HG03571 (cell line): ENCODE data around the gene MTA1.

Experiments
- ATAC-seq: cut with Tn5 transposase; IDR thresholded peaks from one replicate; pipeline ENCODE4 v1.9.1; 2021; ENCODE audit not compliant: unreplicated experiment

Gene MTA1

DNA sequence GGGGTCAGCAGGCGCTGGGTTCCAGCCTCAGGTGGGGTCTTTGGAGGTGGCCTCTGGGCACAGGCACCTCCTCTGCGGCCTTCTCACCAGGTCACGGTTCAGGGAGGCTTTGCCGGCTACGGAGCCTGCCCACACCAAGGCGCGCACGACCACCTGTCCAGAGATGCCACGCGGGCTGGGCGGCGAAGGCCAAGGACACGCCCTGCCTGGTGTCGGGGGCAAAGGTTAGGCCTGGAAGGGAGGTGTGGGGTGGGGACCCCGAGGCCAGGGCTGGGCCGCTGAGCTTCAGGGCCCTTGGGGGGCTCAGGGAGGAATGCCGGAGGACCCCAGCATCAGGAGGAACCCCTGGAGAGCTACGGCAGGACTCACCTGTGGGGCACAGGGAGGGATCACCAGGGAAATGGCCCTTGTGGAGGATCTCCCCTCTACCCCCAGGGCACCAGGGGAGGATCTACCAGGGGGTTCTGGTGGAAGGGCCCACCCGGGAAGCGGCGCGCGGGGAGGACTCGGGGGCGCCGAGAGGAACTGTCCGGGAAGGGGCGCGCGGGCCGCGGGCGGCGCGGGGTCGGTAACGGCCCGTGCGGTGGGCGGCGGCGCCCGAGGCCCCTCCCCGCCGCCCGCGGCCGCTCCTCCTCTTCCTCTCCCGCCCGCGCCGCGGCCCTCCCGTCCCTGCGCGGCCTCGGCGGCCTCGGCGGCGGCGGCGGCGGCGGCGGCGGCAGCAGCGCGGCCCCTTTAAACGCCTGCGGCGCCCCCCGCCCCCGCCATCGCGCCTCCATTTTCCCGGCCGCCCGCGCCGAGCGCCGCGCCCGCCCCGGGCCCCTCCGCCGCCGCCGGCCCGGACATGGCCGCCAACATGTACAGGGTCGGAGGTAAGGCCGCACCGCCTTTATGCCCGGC, at the start of gene MTA1:
Gene MTA1 (plus strand): TSS at position 633 of the 897 bp plus-strand sequence. CDS start 209 bp downstream, at position 842.
- ATAC-seq: no peak

DNA sequence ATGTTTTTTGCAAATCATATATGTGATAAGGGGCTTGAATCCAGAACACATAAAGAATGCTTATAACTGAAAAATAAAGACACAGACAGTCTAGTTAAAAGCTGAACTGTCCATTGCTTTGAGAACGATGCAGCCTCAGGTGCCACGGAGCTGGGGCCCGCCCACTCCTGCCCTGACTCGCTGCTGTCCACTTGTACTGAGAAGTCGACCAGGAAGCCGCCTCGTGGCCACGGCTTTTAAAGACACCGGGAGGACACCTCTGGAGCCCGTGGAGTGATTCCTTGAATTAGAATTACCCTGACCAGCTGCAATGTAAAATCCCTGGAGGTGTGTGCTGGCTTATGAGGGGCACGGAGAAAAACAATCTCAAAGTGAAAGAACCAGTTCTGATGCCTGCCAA, 45.2 kb upstream of the MTA1 start:
- ATAC-seq: no peak

DNA sequence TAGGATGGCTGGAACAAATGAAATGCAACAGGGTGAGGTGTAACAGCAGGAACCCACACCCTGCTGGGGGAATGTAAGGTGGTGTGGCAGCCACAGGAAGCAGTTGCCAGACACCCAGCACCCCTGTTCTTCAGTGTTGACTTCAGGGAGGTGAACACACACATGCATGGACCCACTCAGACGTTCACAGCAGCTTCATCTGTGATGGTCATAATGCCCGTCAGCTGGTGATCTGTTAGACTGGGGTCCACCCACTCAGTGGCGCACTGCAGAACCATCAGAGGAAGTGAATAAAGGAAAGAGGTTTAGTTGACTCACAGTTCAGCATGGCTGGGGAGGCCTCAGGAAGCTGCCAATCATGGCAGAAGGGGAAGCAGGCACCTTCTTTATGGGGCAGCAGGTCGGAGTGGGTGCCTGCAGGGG, 44.0 kb upstream of the MTA1 start:
- ATAC-seq: no peak

DNA sequence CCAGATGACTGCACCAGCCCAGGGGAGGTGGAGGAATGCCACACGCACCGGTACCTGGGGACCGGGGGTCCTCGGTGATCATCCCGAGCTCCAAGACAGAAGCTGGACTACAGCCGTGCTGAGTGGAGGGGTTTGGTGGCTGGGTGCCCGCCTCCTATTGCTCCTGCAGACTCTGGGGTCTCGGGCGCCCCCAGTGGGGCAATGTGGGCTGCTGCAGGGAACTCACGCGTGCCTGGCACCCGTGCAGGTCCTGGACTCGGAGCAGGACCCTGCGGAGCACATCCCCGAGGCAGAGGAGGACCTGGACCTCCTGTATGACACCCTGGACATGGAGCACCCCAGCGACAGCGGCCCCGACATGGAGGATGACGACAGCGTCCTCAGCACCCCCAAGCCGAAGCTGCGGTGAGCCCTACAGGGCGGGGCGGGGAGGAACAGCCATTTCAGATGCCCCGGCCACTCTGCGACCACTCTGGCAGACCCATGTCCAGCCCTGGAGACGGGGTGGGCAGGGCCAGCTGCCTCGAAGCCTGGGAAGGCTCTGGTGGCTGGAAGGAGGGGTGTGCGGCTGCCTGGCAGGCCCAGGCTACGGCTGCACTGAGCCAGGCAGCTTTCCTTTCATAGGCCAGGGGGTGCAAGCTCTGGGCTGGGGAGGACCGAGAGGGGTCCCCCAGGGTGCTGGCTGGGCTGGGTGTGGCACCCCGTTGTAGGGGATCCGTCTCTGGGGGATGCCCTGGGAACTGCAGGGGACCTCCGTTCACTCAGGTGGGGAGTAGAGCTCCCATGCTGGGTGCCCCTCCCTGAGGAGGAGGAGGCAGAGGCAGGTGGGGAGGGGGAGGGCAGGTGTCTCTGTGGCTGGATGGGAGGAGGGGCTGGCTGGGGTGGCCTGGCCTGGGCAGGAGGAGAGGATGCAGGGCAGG, 42.8 kb upstream of the MTA1 start:
- ATAC-seq: no peak

DNA sequence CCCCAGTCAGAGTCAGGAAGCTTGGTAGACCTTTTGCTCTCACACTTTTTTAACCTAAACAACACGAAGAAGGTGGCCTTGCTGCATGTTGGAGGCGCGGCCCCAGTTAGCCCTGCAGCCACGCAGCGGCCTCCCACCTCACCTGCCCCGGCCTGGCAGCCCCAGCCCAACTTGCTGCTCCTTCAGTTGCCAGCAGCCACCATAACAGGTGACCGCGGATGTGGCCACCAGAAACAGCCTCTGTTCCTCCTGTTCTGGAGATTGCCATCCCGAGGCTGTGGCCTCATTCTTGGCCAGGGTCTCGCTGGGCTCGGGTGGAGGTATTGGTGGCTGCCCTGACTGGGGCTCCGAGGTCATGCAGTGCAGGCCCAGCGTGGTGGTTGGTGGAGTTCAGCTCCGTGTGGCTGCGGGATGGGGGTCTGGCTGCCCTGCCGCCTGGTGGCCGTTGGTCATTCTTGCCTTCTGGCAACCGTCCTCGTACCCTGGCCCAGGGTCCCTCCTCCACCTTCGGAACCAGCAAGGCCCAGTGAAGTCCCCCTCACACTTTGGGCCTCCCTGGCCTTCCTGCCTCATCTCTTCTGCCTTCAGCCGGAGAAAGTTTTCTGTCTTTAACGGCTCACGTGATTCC, 42.0 kb upstream of the MTA1 start:
- ATAC-seq: no peak

DNA sequence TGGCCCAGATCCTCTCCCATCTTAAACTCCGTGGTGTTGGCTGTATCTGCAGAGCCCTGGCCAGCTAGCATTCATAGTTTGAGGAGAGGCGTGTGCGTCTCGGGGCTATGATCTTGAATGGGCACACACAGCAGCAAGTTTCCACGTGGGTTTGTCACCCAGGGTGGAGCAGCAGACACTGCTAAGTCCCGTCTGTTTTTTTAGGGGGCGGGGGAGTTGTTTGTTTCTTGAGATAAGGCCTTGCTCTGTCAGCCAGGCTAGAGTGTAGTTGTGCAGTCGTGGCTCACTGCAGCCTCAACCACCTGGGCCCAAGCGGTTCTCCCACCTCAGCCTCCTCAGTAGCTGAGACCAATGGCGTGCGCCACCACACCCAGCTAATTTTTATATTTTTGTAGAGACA, 41.4 kb upstream of the MTA1 start:
- ATAC-seq: no peak

DNA sequence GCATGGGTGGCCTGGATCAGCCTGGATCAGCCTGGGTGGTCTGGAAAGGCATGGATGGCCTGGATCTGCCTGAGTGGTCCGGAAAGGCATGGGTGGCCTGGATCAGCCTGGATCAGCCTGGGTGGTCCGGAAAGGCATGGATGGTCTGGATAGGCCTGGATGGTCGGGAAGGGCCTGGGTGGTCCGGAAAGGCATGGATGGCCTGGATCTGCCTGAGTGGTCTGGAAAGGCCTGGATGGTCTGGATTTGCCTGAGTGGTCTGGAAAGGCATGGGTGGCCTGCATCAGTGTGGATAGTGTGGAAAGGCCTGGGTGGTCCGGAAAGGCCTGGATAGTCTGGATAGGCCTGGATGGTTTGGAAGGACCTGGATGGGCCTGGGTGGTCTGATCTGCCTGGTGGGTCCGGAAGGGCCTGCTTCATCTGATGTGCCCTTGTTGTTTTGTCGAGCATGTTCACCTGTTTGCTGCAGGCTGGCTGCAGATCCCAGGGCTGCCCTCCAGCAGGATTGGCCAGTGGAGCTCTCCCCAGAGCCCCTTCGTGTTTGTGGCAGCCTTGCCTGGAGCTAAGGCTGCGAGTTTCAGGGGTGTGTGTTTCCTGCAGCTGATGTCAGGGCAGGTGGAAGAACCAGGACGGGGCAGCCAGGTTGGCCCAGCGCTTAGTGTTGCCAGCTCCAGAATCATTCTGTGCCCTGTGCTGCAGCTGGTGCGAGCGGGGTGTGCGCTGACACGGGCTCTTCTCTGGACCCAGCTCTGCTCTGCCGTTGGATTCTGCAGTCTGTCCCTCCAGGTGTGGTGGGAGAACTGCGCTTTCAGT, 40.5 kb upstream of the MTA1 start:
- no peak for ATAC-seq

DNA sequence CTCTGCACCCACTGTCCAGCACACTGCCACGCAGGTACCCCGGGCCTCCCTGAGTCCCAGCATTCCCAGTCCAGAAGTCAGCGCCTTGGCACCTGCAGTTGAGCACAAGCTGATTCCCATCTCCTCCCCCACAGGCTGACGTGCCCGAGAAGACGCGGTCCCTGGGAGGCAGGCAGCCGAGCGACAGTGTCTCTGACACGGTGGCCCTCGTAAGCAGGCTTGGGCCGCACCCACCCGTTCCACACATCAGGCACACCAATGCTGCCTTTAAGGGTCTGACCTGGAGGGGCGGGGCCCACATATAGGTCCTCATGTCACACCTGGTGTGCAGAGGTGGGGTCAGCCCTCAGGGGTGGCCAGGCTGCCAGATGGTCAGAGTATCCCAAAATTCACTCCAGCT, 39.7 kb upstream of the MTA1 start:
- no peak for ATAC-seq

DNA sequence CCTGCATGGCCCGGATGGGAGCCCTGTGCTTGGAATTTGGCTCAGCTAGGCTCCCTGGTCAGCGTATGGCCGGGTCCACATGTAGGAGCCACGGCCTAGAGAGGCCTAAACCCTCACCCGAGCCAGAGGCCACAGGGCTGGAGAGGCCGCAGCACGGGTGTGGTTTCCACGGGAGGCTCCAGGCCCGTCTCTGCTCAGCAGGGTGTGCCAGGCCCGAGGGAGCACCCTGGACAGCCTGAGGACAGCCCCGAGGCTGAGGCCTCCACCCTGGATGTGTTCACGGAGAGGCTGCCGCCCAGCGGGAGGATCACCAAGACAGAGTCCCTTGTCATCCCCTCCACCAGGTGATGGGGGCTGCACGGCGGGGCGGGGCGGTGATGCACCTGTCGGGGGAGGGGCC, 38.9 kb upstream of the MTA1 start:
- ATAC-seq: no peak

DNA sequence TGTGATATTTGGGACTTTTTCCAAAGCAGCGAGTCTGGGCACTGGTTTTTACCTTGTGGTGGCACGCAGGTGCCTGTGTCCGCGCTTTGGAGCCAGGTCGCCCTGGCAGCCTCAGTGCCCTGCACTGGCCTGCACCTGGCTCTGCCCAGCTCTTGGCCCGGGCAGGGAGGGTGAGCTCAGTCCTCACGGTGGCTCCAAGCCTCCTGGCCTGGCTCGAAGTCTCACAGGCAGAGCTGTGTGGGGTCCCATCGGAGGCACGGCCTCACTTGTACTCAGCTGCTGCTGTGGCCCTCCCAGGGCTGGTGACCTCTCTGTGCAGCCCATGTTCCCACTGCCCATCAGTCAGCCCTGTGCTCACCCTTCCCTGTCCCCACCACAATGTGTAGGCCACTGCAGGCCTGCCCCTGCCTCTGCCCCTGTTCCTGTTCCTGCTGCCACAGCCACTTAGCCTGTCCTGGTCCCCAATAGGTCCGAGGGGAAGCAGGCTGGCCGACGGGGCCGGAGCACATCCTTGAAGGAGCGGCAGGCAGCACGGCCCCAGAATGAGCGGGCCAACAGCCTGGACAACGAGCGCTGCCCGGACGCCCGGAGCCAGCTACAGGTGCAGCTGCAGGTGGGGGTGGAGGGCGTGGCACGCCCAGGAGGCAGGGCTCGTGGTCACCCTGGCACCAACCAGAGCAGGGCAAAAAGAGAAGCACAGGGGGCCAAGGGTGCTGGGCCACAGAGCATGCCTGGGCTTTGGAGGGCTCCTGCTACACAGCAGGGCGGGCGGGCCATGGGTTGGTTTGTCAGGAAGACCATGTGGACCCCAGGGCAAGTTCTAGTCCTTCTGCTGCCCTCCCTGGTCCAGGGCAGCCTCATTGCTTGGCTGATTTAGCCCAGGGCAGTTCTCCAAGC, 37.9 kb upstream of the MTA1 start:
- ATAC-seq: no peak

DNA sequence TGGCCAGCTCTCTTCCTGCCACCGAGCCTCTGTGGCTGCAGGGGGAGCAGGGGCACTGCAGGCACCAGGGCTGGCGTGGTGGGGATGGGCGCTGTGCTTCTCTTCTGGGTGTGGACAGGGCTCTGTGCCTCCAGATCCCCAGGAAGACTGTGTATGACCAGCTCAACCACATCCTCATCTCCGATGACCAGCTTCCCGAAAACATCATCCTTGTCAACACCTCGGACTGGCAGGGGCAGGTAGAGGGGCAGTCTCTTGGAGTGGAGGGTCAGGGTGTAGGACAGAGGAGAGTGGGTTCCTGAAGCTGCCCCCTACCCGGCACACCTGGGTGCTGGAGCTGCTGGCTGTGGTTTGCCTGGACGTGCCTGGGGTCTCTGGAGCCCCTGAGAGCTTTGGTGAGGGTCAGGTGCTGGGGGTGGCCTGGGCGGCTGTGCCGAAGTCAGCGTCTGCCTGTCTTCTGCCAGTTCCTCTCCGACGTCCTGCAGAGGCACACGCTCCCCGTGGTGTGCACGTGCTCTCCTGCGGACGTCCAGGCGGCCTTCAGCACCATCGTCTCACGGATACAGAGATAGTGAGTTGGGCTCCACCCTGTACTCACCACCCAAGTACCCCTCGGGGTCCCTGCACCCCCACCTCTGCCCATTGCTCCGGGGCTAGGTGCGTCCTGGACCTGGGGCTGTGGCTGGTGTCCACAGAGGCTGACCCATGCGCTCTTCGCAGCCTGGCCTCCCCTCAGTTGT, 37.1 kb upstream of the MTA1 start:
- ATAC-seq: no peak

DNA sequence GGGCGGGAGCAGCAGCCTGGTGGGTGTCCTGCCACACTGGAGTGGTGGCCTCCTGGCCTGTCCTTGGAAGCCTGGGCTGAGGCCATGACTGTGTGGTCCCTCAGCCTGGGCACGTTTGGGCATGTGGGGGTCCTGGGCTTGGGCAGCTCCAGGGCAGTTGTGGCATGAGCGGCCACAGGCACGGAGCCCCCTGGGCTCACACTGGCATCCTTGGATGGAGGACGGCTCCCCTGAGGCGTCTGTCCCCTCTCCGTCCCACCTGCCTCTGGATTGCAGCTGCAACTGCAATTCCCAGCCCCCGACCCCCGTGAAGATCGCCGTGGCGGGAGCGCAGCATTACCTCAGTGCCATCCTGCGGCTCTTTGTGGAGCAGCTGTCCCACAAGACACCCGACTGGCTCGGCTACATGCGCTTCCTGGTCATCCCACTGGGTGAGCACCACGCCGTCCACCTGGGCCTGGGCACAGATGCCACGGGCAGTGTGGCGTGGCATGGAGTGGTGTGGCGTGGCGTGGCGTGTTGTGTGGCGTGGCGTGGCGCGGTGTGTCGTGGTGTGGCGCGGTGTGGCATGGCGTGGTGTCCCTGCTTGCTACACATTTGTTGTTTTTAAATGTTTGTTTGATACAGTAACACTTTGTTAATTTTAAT, 36.4 kb upstream of the MTA1 start:
- no peak for ATAC-seq

DNA sequence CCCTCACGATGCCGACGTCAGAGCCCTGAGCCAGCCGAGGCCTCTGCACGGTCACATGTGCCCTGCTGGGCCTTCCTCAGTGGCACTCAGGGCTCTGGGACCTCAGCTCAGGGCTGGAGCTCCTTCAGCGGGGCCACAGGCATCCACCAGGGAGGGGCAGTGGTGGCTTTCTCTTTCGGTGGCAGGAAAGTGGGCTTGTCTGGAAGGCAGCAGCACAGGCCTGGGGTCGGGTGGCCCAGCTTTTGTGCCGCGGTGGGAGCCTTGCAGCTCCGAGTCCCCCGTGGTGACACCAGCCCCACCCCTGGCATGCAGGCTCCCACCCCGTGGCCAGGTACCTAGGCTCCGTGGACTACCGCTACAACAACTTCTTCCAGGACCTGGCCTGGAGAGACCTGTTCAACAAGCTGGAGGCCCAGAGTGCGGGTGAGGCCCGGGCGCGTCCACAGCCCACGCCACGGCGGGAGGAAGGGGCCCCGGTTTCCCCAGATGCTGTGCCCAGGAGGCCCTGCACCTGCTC, 35.5 kb upstream of the MTA1 start:
- no peak for ATAC-seq

DNA sequence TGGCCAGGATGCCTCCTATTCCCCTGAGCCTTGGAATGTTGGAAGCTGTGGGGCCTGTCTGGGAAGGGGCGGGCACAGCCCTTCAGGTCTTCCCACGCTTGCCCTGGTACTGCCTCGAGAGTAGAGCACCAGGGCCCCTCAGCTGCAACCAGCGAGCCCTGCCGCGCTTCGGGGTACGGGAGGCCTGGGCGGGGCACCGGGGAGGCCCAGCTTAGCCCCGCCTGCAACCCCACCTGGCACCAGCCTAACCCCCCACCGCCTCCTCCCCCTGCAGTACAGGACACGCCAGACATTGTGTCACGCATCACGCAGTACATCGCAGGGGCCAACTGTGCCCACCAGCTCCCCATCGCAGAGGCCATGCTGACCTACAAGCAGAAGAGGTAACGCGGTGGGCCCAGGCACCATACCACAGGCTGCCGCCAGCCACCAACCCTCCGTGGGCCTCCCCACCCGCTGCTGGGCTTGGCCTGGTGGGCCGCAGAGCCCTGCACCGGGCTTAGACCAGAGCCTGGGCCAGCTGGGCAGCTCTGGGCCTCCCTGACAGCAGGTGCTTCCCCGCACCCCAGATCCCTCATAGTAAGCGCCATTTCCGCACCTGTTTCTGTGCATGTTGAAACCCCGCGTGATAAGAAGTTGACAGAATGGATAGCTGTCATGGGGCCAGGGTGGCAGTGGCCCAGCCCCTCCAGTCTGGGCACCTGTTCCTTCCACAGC, 34.9 kb upstream of the MTA1 start:
- ATAC-seq: no peak

DNA sequence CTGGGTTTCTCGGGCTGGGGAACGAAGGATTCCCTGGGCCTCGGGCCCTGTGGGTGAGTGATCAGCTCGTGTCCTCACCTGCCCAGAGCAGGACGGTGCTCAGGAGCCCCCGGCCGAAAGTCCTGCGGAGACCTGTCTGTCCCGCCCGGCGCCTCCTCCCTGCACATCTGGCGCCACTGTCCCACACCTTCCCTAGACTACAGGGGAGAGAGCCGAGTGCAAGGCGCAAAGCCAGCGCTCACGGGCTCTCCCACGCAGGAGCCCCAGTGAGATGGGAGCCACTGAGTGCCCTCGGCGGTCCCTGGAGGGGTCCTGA, 34.3 kb upstream of the MTA1 start:
- no peak for ATAC-seq

DNA sequence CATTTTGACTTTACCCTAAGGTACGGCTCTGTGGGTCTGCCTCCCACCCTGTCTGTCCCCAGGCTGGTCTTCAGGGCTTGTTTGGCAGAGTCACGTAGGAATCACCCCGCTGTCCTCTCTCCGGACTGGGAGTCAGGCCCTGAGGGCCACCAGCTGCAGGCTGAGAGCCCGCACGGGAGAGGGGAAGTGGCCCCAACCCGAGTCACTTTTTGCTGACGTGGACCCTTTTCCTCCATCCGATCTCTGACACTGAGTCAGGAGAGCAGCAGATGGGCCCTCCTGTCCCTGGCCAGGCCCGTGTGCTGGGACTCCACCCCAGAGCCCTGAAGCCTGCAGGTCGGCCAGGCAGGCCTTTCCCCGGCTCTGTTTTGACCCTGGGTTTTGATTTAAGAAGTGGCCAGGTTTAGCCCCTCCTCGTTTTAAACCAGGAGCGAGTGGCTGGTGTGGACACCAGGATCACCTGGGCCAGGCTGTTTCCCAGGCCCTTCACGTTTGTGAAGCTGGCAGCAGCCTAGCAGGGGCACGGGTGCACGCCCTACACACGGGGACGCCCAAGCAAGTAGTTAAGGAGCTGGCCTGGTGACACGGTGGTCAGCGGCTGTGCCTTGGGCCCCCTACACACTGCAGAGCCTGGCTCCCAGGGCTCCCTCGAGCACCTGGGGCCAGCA, 33.8 kb upstream of the MTA1 start:
- no peak for ATAC-seq
